ENCODE data around the gene MBNL1.

GRCh38 chr3:152243301-152243711 lies 25.4 kb upstream of the MBNL1 start:
- TF ChIP-seq CTCF (IDR thresholded peaks at IDR 0.05): no peak
- TF ChIP-seq POLR2A (IDR thresholded peaks at IDR 0.05): no peak
